Stimulated activated CD4-positive, alpha-beta T cell treated with anti-CD3 and anti-CD28 coated beads, Interleukin-15, amount 100 ng/mL, for 24 hours (primary cell): ENCODE results near the gene ZNF91.
A peak's percentile ranks its signal among the peaks of the same experiment; 100 is the strongest.
"Not testable (repeated sequence)": the region's sequence is repeated elsewhere in the genome, so short reads cannot be mapped to it uniquely, and the experiment has no call there.

Experiments
- DNase-seq: peaks from one replicate; pipeline ENCODE4 v3.0.0-alpha.2; 2020

The ZNF91 gene

GRCh38 chr19:23394511-23394910 is 760 bp downstream of the ZNF91 start:
- peak; percentile 44 for DNase-seq

- DNase-seq: no peak
Observed at GRCh38 chr19:23393121-23393520, 2.1 kb downstream of the ZNF91 start.

DNA sequence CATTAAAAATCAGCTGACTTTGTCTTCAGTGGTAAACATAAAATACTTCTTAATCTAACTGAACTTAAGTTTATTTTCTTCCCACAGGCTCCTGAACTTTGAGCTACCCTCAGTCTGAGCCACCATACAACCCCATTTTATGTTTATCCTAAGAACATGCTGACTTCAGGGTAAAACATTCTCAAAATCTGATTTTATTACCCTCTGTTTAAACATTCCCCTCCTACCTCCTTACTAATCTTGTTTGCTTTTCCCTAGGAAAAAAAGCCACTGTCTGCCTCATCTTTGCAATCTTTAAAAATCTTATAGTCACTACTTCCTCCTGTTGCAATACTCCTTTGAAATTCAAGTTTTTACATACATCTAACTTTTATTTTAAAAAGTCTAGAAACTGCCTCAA is 4.0 kb downstream of the ZNF91 start:
- no peak for DNase-seq

GRCh38 chr19:23385404-23385803 is 9.9 kb downstream of the ZNF91 start:
- no peak for DNase-seq

GRCh38 chr19:23384858-23385257 is 10.4 kb downstream of the ZNF91 start:
- no peak for DNase-seq

DNA sequence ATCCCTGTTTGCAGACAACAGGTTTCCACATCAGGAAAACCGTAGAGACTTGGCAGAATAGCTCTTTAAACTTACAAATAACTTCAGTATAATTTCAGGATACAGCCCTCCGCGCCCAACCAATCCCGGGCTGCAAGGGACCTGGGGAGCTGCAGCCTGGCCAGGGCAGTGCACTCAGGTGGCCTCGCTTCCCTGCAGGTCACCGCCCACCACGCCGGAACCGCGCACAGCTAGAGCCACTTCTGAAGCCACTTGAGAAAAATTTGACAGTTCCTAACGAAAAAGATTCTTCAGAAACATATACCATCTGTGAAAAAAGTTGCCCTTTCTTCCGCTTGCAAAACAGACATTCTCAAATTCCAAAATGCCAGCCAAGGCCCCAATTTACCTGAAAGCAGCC is 11.1 kb downstream of the ZNF91 start:
- DNase-seq: no peak

- DNase-seq: no peak
Observed at GRCh38 chr19:23382955-23383354, 12.3 kb downstream of the ZNF91 start.

GRCh38 chr19:23381114-23381513 is 14.2 kb downstream of the ZNF91 start:
- DNase-seq: no peak

DNA sequence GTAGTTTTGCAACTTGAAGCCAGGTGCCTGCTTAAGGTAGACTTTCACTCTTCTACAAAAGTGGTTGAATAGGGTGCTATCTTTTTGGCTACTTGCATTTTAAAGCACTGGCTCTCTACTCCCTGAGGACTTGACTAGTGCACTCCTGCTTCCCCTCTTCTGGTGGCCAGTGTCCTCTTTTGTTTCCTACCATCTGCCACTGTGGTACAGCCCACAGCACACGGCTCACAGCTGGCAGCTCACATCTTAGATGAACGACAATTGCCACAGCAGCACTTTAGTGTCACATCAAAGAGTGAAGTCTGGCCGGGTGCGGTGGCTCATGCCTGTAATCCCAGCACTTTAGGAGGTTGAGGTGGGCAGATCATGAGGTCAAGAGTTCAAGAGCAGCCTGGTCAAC is 15.6 kb downstream of the ZNF91 start:
- not testable (repeated sequence) for DNase-seq

DNA sequence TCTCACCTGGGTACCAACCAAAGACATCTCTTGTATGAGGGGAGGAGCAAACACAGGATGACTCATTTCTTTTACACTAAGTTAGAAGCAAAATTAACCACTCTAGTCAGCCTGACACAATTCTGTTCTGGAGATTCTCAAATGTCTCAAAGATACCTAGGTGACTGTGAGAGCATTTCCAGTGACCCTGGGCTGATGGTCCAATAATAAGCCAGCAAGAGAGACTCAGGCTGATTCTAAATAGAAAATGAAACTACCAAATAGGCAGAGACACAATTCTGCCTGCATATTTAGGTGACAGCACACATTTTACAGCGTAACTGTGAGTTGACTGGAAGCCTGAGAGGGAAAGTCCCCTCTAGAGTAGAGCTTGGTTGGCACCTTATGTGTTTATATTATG is 16.3 kb downstream of the ZNF91 start:
- DNase-seq: no peak

- DNase-seq: no peak
Observed at GRCh38 chr19:23377276-23377675, 18.0 kb downstream of the ZNF91 start.

DNA sequence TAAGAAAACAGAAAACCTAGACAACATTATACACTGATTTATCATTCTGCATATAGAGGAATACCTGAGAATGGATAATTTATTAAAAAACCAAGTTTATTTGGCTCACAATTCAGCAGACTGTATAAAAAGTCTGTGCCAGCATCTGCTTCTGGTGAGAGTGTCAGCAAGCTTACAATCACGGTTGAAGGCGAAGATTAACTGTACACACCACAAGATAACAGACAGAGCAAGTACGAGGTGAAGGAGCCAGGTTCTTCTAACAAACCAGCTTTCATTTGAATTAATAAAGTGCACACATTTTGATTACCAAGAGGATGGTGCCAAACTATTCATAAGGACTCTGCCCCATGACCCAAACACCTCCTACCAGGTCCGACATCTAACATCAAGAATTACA is 28.8 kb downstream of the ZNF91 start:
- no peak for DNase-seq

DNA sequence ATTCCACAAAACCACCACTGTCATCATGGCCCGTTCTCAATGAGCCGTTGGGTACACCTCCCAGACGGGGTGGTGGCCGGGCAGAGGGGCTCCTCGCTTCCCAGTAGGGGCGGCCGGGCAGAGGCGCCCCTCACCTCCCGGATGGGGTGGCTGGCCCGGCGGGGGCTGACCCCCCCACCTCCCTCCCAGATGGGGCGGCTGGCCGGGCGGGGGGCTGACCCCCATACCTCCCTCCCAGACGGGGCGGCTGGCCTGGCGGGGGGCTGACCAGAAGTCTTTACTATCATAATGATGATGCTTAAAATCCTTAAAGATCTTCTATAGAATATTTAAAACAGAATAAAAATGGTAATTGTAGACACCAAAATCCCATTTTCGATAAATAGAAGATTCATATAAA is 29.2 kb downstream of the ZNF91 start:
- DNase-seq: not testable (repeated sequence)

- DNase-seq: no peak
Observed at GRCh38 chr19:23365222-23365621, 30.0 kb downstream of the ZNF91 start.

DNA sequence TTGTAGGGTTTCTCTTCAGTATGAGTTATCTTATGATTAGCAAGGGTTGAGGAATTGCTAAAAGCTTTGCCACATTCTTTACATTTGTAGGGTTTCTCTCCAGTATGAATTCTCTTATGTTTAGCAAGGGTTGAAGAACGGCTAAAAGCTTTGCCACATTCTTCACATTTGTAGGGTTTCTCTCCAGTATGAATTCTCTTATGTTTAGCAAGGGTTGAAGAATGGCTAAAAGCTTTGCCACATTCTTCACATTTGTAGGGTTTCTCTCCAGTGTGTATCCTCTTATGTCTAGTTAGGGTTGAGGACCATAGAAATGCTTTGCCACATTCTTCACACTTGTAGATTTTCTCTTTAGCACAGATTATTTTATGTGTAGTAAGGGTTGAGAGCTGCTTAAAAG is 33.4 kb downstream of the ZNF91 start:
- not testable (repeated sequence) for DNase-seq

GRCh38 chr19:23351806-23352205 is 43.5 kb downstream of the ZNF91 start:
- no peak for DNase-seq

DNA sequence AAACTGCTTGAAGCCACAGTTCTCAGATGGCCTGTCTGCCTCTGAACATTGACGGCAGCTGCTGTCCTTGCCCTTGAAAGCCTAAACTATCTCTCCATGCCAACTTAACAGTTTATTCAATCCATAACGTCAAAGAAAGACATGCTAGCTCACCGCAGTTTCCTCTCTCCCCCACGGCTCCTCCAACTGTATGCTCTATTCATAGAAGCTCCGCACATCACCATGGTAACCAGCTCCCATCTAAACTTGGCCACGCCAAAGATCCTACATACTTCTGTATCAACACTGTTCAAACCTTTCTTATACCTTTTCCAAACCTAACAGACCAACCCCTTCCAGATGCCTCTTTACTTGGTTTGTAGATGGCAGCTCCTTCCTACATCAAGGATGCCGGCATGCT is 48.6 kb downstream of the ZNF91 start:
- no peak for DNase-seq

- DNase-seq: no peak
Observed at GRCh38 chr19:23345838-23346237, 49.4 kb downstream of the ZNF91 start.

GRCh38 chr19:23343434-23344010 is 51.7 kb downstream of the ZNF91 start:
- DNase-seq: no peak

DNA sequence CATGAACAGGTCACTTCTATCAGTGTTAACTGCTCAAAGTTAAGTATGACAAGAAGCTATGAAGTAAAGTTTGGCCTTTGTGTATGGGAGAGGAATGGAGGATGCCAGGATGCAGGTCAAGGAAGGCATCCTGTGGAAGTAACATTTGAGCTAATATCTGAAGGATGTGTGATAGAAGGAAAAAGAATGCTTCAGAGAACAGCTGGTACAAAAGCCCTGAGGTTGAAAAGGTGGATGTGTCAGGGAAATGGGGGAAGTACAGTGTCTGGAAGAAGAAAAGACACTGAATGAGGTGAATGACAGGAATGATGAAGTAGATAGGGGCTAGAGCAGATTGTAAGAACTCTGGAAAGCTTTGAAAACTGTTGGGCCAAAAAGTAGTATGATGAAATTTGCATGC is 67.1 kb downstream of the ZNF91 start:
- DNase-seq: no peak

GRCh38 chr19:23321953-23322549 is 73.2 kb downstream of the ZNF91 start:
- no peak for DNase-seq

DNA sequence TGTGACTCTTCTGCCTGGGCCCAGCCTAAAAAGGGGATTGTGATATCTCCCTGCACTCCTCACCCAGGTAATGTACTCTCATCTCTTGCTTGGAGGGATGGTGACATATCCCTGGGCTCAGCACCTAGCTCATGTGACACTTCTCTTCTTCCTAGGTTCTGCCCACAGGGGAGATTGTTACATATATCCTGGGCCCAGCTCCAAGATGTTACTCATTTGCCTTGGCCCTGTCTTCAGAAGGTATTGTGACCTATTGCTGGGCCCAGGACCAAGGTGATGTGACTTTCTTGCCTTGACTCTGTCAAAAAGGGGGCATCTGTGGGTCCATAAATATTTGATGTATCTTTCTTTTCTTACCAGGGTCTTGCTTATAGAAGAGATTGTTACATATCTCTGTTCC is 73.9 kb downstream of the ZNF91 start:
- DNase-seq: not testable (repeated sequence)

DNA sequence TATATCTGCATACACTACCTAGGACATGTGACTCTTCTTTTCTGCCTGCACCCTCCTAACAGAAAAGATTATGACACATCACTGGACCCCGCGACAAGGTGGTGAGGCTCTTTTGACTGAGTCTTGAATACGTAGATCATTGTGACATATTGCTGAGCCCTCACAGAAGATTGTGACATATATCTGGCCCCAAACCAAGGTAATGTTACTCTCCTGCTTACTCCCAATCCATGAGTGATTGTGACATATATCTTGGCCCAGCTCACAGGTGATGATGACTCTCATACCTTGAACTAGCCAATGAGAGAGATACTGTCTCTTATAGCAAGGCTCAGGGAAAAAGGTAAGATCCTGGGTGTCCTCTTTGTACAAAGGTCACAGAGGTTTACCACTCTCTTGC is 75.7 kb downstream of the ZNF91 start:
- DNase-seq: not testable (repeated sequence)

DNA sequence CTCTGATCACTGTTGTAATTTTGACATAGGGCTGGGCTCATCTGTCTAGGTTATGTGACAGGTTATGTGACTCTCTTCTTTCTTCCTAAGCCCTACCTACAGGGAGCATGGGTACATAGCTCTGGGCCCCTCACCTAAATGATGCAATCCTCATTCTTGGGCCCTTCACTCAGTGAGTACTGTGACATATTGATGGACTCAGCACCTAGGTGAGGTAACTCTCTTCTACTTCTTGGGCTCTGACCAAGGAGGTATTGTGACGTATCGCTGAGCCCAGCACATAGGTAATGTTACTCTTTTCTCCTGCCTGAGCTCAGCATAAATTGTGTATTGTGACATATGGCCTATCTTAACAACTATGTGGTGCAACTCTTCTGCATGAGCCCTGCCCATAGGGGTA is 76.3 kb downstream of the ZNF91 start:
- not testable (repeated sequence) for DNase-seq

DNA sequence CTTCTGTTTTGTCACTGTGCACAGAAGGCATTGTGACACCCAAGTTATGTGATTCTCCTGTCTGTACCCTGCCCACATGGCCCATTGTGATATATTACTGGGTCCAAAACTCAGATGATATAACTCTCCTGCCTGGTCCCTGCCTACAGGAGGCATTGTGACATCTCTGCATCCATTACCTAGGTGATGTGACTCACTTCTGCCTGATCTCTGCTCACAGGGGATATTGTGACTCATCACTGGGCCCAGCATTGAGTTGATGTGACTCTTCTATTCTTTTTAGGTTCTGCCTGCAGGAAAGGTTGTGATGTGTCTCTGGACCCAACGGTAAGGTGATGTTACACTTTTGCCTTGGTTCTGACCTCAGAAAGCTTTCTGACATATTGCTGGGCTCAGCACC is 77.1 kb downstream of the ZNF91 start:
- DNase-seq: peak; percentile 9
